ENCODE measurements around the gene GPR85.

The GPR85 gene

GRCh38 chr7:113040849-113041248 lies 45.8 kb downstream of the GPR85 start:
- DNase-seq (ENCODE audit: extremely low read depth, low read depth), result no peak
- TF ChIP-seq CTCF (IDR thresholded peaks at IDR 0.05; ENCODE audit: low read depth, low read length, missing control alignments), result no peak
- no peak overlapping the region for H3K4me3 ChIP-seq (replicated peaks; ENCODE audit: low read depth, low read length)

- H3K4me3 ChIP-seq (replicated peaks; ENCODE audit: low read depth, low read length), result no peak overlapping the region
- no peak for TF ChIP-seq CTCF (IDR thresholded peaks at IDR 0.05; ENCODE audit: low read depth, low read length, missing control alignments)
- DNase-seq (ENCODE audit: extremely low read depth, low read depth), result no peak
Observed at GRCh38 chr7:113033959-113034358, 52.7 kb downstream of the GPR85 start.
